Measurements from ENCODE around the gene ZNF222.

ZNF222 gene

GRCh38 chr19:44055870-44056269, 30.7 kb downstream of the ZNF222 start:
- no peak for DNase-seq

DNA sequence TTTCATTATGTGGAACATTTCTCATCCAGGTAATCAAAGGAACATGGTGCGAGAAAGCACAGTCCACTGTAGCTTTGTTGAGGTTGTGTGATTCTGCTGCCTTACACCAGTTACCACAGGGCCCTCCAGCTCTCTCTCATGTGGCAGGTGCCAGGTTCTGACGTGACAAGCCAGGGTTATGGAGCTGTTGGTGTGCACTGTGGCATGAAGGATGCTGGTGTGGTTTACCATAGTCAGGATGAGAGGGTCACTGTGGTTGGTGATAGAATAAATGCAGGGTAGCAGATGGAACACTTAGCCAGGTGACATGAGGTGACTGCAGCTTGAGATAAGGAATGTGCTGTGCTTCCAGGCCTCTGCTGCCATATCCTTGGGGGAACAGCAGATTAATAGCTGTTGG, 34.0 kb downstream of the ZNF222 start:
- no peak for DNase-seq

- DNase-seq: no peak
These were observed 35.9 kb downstream of the ZNF222 start for GRCh38 chr19:44061038-44061437.

GRCh38 chr19:44066305-44066704, 41.1 kb downstream of the ZNF222 start:
- no peak for DNase-seq

DNA sequence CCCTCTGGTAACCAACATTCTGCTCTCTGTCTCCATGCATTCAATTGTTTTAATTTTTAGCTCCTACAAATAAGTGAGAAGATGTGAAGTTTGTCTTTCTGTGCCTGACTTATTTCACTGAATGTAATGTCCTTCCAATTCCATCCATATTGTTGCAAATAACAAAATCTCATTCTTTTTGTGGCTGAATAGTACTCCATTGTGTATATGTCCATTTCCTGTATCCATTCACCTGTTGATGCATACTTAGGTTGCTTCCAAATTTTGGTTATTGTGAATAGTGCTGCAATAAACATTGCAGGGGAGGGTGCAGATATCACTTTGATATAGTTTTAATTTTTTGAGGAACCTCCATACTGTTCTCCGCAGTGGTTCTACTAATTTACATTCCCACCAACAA, 44.2 kb downstream of the ZNF222 start:
- no peak for DNase-seq

- DNase-seq: peak; percentile 85
These were observed 46.8 kb downstream of the ZNF222 start, which contains the start of gene ZNF284 for GRCh38 chr19:44071824-44072542. ZNF284 (plus strand) TSS chr19:44072159; CDS start chr19:44076390, 4,231 bp downstream.

DNA sequence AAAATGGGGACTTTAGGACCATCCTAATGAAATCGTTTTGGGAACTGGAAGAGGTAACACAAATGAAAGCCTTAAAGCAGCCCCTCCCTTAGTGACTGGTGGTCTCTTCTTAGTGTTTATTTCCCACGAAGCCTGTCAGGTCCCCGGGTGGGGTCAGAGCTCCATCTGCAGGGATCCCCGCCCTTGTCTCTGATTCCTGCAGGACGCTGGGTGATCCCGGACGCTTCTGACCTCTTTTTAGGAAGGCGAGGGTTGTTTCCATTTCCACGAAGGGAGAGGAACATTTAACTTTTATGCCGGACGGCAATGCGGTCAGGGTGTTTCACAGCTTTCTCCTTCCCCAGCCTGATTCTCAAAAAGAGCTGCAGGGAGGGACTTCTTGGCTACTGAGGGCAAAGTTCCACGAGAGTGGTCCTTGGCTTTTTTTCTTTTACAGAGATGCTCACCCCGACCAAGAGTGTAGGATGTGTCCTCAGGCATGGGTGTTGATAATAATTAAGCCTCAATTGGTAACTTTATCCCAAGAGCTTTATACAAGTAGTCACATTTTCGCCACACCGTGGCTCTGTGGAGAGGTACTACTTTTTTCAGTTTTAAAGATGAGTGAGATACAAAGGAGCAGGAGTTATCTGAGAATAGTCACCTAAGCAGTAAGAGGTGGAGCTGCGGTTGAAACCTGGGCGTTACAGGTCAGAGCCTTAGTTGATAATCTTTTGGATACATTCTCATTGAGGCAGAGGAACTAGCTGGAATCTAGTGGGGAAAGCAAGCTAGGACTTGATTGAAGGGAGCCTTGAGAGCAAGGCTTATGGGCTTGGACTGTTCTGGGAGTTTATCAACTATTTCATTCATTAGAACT, 47.6 kb downstream of the ZNF222 start:
- DNase-seq: no peak

DNA sequence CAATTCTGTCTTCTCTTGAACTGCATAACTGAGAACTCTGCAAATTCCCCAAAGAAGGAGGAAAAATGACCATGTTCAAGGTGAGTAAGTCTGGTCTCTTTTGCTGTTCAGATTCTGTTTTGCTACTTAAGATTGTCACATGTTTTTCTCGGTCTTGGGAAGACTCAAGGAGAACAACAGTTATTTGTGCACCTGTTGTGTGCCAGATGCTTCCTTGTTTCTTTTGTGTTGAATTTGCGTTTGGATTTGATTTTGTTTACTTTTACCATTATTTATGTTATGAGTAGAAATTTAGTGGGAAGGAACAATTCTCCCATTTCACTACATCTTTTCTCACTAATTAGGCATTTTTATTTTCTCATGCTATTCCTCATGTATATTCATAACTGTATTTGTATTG, 51.1 kb downstream of the ZNF222 start:
- DNase-seq: no peak
